Activated CD4-positive, alpha-beta T cell treated with anti-CD3 and anti-CD28 coated beads for 1 hour (primary cell): ENCODE results near the gene CCDC34.

ENCODE experiments used
- DNase-seq: peaks from one replicate; pipeline ENCODE4 v3.0.0-alpha.2; 2020

The CCDC34 gene

DNA sequence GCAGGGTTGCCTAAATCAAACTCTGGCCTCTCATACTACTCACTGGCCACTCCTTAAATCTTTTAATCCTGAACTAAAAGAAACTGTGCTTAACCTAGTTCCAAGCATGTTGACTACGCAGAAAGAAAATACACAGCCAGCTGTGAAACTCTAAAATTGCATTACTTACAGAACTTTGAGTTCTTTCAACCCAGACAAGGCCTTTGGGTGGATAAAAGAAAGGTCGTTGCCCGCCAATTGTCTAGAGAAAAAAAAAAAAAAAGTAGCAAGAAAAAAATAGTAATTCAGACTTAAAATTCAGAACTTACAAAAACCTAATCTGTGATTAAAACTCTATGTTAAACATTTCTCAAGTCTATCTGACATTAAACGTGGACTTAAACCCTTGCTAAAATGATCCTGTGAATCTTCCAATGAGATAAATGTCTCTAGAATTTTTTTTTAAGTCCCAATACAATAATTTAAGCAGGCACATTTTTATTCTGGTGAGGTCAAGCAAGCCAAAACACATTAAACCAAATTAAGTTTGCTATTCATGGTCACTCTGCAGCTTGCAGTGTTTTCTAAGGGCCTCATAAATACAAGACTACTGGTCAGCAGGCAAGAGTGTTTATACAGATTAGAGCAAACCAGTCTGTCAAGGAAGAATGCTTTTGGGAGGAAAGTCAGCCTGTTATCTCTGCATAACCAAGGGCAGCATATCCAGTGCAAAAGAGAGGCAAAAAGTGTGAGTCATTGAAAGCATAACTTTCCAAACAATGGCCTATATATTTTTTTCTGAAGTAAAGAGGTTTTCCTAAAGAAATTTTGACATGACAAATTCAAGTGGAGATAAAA lies 29.5 kb upstream of the CCDC34 start:
- no peak for DNase-seq

DNA sequence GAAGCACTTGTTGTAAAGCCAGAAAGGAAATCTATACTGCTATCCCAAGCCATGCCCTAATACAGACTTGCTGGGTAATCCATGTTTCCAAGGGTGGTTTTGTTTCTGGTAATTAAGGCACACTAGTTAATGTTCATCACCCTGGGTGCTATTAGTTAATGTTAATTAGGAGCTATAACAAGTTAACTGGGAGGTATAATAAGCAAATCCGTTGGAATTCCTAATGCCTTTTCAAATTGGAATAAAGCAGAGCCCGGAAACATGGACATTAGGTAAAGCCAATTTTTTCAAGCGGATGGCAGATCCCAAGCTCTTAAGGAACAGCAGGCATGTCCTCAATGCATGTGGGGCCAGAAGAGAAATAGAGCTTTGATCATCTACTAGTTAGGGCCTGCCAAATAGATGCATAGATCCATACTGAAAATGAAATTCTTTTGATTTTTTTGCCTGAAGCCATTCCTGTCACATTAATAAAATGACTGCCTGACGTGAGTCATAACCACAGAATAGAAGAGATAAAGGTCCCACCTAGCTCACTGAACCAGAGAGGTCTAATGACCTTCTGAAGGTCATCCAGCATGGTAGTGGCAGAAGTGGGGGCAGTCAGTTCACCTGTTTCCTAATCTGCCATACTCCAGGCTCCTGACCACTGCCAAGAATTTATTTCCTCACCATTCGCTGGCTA lies 28.5 kb upstream of the CCDC34 start:
- DNase-seq = no peak

DNA sequence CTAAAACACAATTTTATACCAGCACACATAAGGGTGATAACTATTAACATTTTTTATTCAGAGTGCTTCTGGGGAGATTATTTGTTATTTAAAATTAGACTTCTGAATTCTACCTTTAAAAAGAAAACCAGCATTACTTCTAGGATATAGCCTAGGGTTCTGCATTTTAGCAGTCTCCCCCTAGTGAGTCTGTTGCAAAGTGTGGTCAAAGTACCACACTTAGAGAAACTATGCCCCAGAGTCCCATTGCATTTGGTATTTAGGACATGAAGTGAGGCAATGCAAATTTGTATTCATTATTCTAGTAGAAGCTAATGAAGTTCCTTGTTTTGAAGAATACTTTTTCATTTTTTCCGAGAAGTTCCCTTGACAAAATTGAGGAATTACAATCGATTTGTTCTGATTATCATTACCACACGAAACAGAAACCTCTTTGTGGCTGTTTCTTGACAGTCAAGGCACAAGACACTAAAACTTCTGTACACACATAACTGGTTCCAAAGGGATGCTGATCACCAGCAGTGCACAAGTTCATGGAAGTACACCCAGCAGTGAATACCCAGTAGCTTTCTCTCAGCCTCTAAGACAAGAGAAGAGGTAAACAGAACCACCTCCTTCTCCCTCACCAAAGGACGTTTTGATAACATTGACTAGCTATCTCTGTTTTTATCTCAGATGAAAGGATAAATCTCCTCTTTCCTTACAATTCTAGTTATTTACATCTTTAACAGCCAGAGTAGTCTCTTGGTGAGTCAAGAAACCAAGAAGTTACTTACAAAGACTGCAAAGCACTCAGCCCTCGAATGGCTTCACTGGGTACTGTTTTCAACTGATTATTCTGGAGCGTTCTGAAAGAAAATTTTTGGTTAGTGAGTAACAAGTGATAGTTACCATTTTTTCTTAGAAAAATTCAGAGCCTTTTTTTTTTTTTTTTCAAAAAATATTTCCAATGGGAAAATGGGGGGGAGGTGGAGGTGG lies 27.6 kb upstream of the CCDC34 start:
- no peak for DNase-seq

- DNase-seq = no peak
Observed at GRCh38 chr11:27388869-27389268, 25.9 kb upstream of the CCDC34 start.

DNA sequence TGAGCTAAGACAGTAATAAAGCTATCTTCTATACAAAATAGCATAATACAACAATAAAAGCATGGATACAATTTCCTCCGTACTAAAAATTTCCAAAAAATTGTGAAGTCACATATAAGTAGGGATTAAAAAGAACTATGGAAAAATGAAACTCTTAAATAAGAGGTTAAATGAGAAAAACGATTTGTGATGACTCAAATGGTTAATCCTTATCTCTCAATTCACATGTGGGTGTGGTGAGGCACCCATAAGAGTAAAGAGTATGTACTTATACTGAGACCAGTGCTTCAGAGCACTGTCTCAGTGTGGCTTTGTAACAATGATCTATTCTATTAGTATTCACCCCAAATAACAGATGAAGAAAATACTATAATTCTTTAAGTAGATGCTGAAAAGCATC lies 25.0 kb upstream of the CCDC34 start:
- DNase-seq = no peak

DNA sequence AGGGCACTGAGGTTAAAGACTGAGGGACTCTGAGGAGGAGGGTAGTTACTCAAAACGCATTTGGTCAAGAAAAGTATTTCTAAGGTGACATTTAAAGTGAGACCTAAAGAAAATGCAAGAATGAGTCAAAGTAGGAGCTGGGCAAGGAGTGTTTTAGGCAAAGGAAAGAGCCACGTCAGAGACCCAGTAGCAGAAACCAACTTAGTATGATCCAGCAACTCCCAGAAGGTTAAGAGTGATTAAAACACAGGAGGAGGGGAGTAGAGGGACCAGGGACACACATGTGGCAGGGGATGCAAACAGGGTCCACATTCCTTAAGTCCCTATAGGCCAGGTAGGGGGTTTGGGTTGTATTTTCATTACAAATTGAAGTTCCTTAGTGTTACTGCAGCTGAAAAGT lies 24.3 kb upstream of the CCDC34 start:
- no peak for DNase-seq

DNA sequence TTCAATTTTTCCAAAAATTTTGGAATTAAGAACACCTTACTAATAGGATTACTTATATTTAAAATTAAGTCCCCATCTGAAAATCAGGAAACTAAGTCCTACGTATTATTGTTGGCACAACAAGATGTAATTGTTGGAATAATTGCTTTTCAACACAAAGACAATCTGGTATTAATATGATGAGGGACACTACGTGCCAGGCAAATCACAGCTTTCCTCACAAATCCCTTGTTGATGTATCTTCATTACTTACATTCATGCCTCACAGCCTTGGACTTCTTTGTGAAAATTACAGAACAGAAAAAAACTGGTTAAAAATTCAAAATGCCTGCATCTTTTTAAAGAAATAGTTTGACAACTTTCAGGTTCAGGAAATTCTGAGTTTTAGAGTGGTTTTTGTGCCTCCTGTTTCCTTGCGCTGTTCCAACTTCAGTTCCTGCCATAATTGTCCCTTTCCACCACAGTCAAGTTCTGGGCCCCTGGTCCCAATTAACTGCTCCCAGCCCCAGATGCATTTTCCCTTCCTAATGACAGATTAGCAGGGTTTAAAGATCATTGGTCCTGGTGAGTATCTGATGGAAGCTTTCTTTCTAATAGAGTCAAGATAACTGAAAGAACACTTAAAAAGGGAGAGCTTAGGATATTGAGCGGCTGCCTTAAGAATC lies 23.3 kb upstream of the CCDC34 start:
- no peak for DNase-seq

- DNase-seq = no peak
Observed at GRCh38 chr11:27385245-27385644, 22.2 kb upstream of the CCDC34 start.

DNA sequence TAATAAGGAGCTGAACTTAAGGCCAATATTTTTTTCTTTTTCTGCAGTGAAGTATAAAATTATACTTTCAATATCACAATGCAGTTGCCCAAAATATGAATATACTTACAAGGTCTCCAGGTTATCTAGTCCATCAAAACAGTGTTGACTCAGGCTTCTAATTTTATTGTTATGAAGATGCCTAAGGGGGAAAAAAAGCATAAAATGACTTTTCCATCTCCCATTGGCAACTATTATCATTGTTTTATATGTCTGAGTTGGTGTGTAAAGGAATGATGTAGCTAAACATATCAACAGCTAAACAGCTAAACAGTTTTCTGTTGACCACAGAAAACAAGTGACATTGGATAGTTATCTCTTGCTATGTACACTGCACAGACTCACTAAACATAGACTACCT lies 21.2 kb upstream of the CCDC34 start:
- DNase-seq = no peak

DNA sequence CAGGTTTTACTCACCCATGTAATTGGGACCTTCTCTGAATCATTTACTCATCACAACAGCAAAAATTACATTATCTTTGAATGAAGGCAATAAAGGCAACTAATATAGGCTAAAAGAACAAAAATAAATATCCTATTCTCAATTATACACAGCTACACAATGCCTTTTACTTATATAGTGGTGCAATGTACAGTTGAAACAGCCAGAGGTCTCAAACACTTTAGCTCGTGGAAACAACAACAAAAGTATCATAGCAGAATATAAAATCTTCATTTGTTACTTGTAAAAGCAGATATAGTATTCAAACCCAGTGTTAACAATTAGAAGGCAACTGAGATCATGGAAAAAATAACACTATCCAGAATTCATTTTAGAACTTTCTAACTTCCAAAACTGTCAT lies 20.6 kb upstream of the CCDC34 start:
- no peak for DNase-seq

DNA sequence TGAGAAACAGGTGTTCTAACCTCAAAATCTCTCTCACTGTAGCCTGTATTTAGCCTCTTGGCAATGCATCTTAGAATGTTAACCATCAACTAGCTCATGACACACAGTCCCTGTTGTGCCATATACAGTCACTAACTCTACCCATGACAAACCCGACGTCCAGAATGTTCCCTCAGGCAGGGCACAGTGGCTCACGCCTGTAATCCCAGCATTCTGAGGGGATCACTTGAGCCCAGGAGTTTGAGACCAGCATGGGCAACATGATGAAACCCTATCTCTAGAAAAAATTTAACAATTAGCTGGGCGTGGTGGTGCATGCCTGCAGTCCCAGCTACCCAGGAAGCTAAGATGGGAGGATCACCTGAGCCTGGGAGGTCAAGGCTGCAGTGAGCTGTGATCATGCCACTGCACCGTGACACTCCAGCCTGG lies 18.2 kb upstream of the CCDC34 start:
- DNase-seq = no peak

GRCh38 chr11:27380771-27381170 lies 17.8 kb upstream of the CCDC34 start:
- no peak for DNase-seq

DNA sequence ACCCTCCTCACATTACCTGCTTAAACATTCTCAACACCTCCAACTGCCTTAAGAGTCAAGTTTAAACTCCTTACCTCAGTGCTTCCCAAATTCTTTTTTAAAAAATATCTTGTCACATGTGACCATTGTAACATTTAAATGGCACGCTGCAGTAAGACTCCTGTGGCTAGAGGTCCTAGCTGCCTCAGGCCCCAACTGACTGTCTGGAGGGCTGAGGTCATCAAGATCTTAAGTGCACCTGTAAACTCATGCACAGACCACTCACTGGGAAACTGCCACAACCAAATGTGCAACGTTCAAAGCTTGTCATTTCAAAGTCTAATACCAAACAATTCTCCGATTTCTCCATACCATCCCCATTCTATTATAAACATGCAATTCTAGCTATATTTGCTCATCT lies 16.4 kb upstream of the CCDC34 start:
- no peak for DNase-seq

DNA sequence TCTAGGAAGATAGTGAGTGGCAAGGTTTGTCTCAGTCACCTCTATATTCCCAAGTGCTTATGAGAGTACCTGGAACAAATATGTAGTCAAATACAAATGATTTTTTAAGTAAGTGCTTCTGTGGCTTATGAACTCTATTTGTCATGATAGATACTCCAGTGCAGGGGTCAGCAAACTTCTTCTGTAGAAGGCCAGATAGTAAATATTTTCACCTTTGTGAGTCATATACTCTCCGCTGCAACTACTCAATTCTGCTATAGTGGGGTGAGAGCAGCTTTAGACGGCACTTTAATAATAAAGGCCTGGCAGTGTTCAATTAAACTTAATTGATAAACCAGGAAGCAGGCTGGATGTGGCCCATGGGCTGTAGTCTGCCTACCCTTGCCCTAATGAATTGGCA lies 12.4 kb upstream of the CCDC34 start:
- no peak for DNase-seq

DNA sequence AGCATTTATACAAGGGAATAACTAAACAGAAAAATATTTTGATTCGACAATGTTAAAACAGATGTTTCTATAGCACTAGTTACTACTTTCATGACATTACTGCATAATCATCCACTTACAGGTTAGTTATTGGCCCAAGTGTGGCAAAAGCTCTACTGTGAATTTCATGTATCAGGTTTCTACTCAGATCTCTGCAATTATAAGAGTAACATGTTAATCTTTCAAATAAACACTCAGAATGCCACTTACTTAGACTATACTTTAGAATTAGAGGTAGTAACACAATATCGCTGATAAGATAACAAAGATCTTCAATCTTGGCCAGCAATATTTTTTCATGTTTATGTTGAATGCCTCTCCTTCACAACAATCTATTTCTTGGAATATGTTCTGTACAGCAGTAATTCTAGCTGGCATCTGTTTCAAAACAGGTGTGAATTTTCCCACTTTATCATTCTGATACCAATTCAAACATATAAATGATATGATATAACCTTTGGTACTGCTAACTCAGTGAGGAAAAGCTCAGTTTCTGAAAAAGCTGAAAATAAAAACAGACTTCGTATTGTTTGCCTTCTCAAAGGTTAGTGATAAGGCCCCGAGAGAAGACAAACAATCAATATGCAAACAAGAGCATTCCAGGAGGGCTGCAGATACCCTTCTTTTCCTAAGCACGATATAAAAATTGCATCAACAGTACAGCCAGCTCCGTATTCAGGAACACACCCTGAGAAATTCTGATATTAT lies 11.0 kb upstream of the CCDC34 start:
- no peak for DNase-seq

- no peak for DNase-seq
Observed at GRCh38 chr11:27373392-27373791, 10.4 kb upstream of the CCDC34 start.

DNA sequence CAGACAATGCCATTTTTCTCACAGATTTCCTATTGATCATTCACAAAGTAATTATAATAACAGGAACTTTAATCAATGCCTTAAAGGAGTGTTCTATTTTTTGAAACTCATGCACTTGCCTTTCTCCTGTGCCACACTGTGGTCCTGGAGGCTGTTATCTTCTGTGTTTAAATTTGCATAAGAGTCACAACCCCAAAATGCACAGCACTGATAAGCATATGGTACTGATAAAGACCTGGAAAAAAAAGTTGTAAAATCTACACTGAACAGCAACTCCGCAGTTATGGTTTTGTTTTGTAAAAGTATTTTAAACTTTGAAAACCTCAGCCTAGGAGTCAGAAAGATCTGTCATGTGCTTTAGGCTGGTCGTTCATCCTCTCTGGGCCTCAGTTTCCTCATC lies 9.1 kb upstream of the CCDC34 start:
- DNase-seq = no peak

DNA sequence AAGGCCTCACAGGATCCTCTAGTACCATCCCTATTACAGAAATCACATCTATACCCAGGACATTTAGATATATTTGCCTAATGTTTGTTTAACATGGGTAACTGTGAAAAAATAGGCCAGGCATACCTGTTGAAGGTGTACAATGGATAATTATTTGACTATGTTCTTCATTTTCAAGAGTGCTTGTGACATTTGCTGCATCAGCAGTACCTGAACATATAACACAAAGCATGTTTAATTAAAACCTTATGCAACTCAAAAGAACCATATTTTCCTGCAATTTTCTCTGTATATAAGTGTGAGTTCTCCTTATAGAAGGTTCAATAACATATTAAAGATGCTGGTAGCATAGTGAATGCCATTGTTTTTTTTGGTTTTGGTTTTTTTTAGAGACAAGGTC lies 8.5 kb upstream of the CCDC34 start:
- DNase-seq = no peak

GRCh38 chr11:27370374-27370773 lies 7.4 kb upstream of the CCDC34 start:
- DNase-seq = no peak

GRCh38 chr11:27367881-27368280 lies 4.9 kb upstream of the CCDC34 start:
- DNase-seq = no peak

DNA sequence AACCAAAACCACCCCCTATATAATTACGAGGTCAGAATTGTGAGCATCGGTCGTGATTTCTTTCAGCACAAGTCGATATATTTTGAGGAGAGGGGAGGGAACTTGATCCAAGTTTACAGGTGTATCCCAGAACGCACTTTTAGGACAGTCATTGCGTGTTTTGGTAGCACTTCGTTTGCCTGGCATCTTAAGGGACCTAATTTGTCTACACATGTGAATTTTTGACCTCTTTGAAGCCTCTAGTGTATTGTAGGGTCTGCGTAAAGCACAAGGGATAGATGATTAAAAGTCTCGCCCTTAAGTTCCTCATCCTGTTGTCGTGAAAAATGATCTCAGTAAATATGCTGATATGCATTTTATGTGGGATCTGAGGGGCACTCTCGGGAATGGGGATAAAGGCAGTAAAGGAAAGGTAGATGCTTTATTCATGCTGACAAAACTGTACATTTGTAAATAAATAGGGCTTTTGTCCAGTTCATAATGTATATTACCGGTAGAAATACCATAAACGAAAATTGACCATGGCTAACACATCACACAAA lies 632 bp upstream of the CCDC34 start:
- DNase-seq = no peak
